Lower leg skin (tissue), 3 donors: Measurements from ENCODE around the gene TBX5.

Source experiments
- POLR2A ChIP-seq, 2 donors: fragments of 450-650 bp; IDR thresholded peaks; one replicate each; pipeline ENCODE4 v1.6.1; 2016 to 2017; ENCODE audit warnings: antibody characterized with exemption in 2 of 2, mild to moderate bottlenecking in 1 of 2, moderate library complexity in 1 of 2
- TF ChIP-seq, protein P1 (sequence below), 3 donors: fragments of 450-650 bp; IDR thresholded peaks; one replicate each; pipeline ENCODE4 v1.5.1; 2016; ENCODE audit warnings: antibody characterized with exemption in 3 of 3, mild to moderate bottlenecking in 3 of 3, moderate library complexity in 2 of 3

DNA sequence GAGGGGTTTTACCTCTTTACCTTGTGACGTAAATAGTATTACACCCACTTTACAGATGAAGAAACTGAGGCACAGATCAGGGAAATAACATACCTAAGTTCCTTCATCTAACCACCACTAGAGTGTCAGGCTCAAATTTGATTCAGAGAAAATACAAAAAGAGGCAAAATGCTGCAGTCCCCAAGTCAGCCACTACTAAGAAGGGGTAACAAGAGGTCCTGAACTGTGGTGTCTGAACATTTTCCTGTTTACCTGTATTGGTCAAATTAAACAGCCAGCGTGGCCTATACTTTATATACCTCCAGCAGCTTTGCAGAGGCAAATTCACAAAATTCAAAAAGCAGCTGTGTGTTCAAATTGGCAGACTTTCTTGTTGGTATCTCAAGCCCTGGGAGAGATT is 92.0 kb downstream of the TBX5 start:
- TF ChIP-seq, protein P1, sequence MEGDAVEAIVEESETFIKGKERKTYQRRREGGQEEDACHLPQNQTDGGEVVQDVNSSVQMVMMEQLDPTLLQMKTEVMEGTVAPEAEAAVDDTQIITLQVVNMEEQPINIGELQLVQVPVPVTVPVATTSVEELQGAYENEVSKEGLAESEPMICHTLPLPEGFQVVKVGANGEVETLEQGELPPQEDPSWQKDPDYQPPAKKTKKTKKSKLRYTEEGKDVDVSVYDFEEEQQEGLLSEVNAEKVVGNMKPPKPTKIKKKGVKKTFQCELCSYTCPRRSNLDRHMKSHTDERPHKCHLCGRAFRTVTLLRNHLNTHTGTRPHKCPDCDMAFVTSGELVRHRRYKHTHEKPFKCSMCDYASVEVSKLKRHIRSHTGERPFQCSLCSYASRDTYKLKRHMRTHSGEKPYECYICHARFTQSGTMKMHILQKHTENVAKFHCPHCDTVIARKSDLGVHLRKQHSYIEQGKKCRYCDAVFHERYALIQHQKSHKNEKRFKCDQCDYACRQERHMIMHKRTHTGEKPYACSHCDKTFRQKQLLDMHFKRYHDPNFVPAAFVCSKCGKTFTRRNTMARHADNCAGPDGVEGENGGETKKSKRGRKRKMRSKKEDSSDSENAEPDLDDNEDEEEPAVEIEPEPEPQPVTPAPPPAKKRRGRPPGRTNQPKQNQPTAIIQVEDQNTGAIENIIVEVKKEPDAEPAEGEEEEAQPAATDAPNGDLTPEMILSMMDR (IDR thresholded peaks at IDR 0.05): no peak
- no peak for TF ChIP-seq POLR2A (IDR thresholded peaks at IDR 0.05)
